Neural progenitor cell (in vitro differentiated cells): Measurements from ENCODE around the gene CAB39L.

ENCODE experiments used
- CTCF ChIP-seq: fragments of 200-600 bp; sonication (generic); IDR thresholded peaks from 2 replicates; pipeline ENCODE4 v1.5.1; 2017; ENCODE audit warnings: antibody characterized with exemption, mild to moderate bottlenecking
- EZH2 ChIP-seq: fragments of 200-600 bp; sonication (generic); IDR thresholded peaks from 2 replicates; pipeline ENCODE4 v1.6.1; 2017; ENCODE audit warnings: antibody characterized with exemption, mild to moderate bottlenecking, moderate library complexity

DNA sequence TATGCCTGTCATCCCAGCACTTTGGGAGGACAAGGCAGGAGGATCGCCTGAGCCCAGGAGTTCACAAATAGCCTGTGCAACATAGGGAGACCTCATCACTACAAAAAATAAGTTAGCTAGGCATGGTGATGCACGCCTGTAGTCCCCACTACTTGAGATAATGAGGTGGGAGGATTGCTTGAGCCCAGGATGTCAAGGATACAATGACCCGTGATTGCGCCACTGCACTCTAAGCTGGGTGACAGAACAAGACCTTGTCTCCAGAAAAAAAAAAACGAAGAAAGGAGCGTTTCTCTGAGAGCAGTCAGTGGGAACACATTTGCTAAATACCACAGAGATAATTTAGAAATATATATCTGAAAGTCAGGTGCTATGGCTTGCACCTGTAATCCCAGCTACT, 184.3 kb downstream of the CAB39L start:
- TF ChIP-seq CTCF (no peak), EZH2 (no peak)
